Lung (tissue), 12 donors: Measurements from ENCODE around the gene NOC2L. TPM values are rescaled to one million over a fixed set of nuclear protein-coding genes. Genes with fewer than 3 reads are reported as not detected.
A peak's percentile ranks its signal among the peaks of the same experiment; 100 is the strongest.

Experiments used
- ATAC-seq: fragments of 200-7000 bp; cut with Tn5 transposase; one replicate; pipeline ENCODE4 v1.9.1; 2020; ENCODE audit warnings: moderate number of reproducible peaks; ENCODE audit not compliant: insufficient read depth, low FRiP score
- DNase-seq, 3 donors: peaks; one replicate each; pipeline ENCODE4 v3.0.0-alpha.2; 2013 to 2017
- H3K27ac ChIP-seq, 2 donors: one replicate each; pipeline ENCODE4 v1.5.1; 2013; ENCODE audit warnings: mild to moderate bottlenecking in 2 of 2, moderate library complexity in 2 of 2, control low read depth in 1 of 2, inconsistent platforms in 1 of 2, low read depth in 1 of 2, low read length in 1 of 2
- H3K27me3 ChIP-seq, 3 donors: one replicate each; pipeline ENCODE4 v1.5.1; 2013; ENCODE audit warnings: low read length in 2 of 3; ENCODE audit not compliant: control insufficient read depth in 3 of 3, insufficient read depth in 3 of 3
- H3K36me3 ChIP-seq, 4 donors: one replicate each; pipeline ENCODE4 v1.5.1; 2013; ENCODE audit warnings: low read length in 4 of 4, mild to moderate bottlenecking in 1 of 4, moderate library complexity in 1 of 4; ENCODE audit not compliant: control insufficient read depth in 4 of 4, insufficient read depth in 4 of 4
- H3K4me1 ChIP-seq, 5 donors: one replicate each; pipeline ENCODE4 v1.5.1; 2013; ENCODE audit warnings: low read length in 5 of 5, mild to moderate bottlenecking in 2 of 5, moderate library complexity in 1 of 5; ENCODE audit not compliant: control insufficient read depth in 5 of 5, insufficient read depth in 5 of 5
- H3K4me3 ChIP-seq: one replicate; pipeline ENCODE4 v1.5.1; 2013; ENCODE audit warnings: mild to moderate bottlenecking, control low read depth, moderate library complexity
- H3K9ac ChIP-seq, 2 donors: one replicate each; pipeline ENCODE4 v1.5.1; 2013; ENCODE audit warnings: low read length in 2 of 2, control low read depth in 1 of 2; ENCODE audit not compliant: insufficient read depth in 1 of 2
- H3K9me3 ChIP-seq, 4 donors: one replicate each; pipeline ENCODE4 v1.5.1; 2013; ENCODE audit warnings: low read length in 3 of 4, mild to moderate bottlenecking in 1 of 4, moderate library complexity in 1 of 4; ENCODE audit not compliant: control insufficient read depth in 4 of 4, insufficient read depth in 3 of 4
- WGBS, 2 donors: extraction: QIAGEN DNeasy Blood & Tissue Kit; methylation state at CpG; one replicate each; pipeline ENCODE4 v1.1.7; 2013; 5-methylcytosine and 5-hydroxymethylcytosine counted together
- polyA plus RNA-seq, 2 donors: library from polyadenylated mRNA; stranded (reverse); fragments of 200-250 nt; gene quantifications; one replicate each; pipeline ENCODE4 v1.2.1, GENCODE V29; 2013
- total RNA-seq, 2 donors: library from RNA; depleted of rRNA in 1 of 2; stranded (reverse); fragments of >200 nt in 1 of 2; gene quantifications; one replicate each; pipeline ENCODE4 v1.2.1, GENCODE V29; 2014 to 2021
- TF ChIP-seq, protein P1 (sequence below): IDR thresholded peaks from 2 replicates; pipeline ENCODE4 v1.5.1; 2012; ENCODE audit warnings: mild to moderate bottlenecking; ENCODE audit errors: control extremely low read depth, extremely low read depth
- donor health status: control.
- donor health status: control.
- donor health status: Bipolar disorder and iron deficiency.
- donor health status: healthy.
- donor health status: DM: yes; HTN: yes; CAD: no.

The NOC2L gene
- total and polyA plus RNA-seq, 4 donors = 39.0 to 86.6 (median 67.7) TPM

DNA sequence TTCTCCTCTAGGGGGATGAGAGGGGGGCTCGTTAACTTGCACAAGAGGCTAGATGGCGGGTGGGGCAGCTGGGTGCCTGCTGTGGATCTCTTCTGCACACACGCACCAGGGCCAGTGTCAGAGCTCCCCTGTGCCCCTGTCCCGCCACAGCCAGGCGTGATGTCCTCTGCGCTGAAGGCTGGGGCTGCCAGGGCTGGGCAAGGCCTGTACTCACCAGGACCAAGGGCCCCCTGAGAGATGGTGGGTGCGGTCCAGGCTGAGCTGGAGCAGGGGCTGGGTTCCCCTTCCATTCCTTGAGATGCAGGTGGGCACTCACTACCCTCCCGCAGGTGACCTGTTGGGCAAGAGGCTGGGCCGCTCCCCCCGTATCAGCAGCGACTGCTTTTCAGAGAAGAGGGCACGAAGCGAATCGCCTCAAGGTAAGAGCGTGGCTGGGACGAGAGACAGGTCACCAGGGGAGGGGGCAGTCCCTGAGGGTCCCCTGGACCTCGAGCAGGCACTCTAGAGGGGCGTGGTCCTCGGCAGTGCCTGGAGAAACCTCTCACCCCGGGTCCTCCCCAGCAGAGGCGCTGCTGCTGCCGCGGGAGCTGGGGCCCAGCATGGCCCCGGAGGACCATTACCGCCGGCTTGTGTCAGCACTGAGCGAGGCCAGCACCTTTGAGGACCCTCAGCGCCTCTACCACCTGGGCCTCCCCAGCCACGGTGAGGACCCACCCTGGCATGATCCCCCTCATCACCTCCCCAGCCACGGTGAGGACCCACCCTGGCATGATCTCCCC is 20.2 kb downstream of the NOC2L start:
- peaks cover 0 to 10% (median 1%) of the 10 kb centered on the region in 4 donors for H3K36me3 ChIP-seq
- H3K9ac ChIP-seq = no peak overlapping the region
- TF ChIP-seq, protein P1, sequence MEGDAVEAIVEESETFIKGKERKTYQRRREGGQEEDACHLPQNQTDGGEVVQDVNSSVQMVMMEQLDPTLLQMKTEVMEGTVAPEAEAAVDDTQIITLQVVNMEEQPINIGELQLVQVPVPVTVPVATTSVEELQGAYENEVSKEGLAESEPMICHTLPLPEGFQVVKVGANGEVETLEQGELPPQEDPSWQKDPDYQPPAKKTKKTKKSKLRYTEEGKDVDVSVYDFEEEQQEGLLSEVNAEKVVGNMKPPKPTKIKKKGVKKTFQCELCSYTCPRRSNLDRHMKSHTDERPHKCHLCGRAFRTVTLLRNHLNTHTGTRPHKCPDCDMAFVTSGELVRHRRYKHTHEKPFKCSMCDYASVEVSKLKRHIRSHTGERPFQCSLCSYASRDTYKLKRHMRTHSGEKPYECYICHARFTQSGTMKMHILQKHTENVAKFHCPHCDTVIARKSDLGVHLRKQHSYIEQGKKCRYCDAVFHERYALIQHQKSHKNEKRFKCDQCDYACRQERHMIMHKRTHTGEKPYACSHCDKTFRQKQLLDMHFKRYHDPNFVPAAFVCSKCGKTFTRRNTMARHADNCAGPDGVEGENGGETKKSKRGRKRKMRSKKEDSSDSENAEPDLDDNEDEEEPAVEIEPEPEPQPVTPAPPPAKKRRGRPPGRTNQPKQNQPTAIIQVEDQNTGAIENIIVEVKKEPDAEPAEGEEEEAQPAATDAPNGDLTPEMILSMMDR = no peak
- peaks cover 0 to 18% (median 5%) of the 10 kb centered on the region in 3 donors for H3K27me3 ChIP-seq
- no peak overlapping the region for H3K27ac ChIP-seq
- DNase-seq (no peak), ATAC-seq (no peak)
- no peak overlapping the region for H3K4me3 ChIP-seq
- 68 to 72% methylated on average over 30 of the region's 30 CpGs for WGBS, 2 donors
- H3K9me3 ChIP-seq = peaks cover 0 to 3% (median 0%) of the 10 kb centered on the region in 4 donors
- H3K4me1 ChIP-seq = peaks cover 0 to 66% (median 33%) of the 10 kb centered on the region in 5 donors

DNA sequence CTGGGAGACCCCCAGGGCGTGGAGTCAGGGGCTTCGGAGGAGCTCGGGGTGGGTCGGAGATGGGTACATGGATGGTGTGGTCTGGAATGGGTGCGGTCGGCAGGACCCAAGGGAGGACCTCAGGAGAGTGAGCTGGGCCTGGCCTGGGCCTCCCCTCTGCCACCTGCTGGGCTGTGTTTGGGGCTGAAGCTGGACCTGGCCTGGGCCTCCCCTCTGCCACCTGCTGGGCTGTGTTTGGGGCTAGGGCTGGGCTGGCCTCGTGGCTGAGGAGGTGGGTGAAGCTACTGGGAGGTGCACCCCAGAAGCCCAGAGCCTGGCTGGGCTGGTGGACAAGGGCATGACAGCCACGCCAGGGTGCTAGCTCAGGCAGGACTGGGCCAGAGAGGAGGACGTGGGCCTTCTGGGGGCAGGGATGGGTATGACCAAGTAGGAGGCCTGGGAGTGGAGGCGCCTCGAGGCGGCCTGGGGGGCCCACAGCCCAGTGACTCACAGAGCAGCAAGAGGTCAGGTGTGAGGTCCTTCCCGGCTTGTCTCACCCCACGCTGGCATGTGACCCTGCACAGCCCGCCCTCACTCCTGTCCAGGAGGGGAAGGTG is 20.9 kb downstream of the NOC2L start:
- Histone ChIP-seq H3K27me3 (peaks cover 0 to 18% (median 5%) of the 10 kb centered on the region in 3 donors), H3K9ac (no peak overlapping the region), H3K4me1 (peaks cover 0 to 64% (median 33%) of the 10 kb centered on the region in 5 donors), H3K36me3 (peaks cover 0 to 5% (median 0%) of the 10 kb centered on the region in 4 donors), H3K27ac (no peak overlapping the region), H3K4me3 (no peak overlapping the region), H3K9me3 (peaks cover 0 to 3% (median 0%) of the 10 kb centered on the region in 4 donors)
- DNase-seq (peak in 1 of 3 donors; percentile 39), ATAC-seq (no peak)
- 66 to 70% methylated on average over 15 of the region's 15 CpGs for WGBS, 2 donors
- TF ChIP-seq, protein P1 = no peak

DNA sequence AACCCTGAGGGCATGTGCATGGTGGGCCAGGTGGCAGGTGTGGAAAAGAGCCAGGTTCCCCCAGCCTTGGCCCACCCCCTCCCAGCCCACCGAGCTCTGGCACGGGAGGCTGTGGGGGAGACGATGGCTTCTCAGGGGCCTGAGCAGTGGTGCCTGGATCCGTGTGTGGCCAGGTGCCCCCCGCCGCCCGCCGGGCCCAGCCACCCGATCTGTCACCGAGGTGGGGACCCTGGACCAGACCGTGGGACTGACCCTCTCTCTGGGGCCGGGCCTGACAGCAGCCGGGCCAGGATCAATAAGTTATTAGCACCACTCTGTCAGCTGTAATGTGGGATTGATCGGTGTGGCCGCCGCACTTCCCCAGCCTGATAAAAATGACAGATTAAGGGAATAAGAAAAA is 21.5 kb downstream of the NOC2L start:
- Histone ChIP-seq H3K4me3 (no peak overlapping the region), H3K4me1 (peaks cover 0 to 63% (median 29%) of the 10 kb centered on the region in 5 donors), H3K27me3 (peaks cover 0 to 18% (median 5%) of the 10 kb centered on the region in 3 donors), H3K9ac (no peak overlapping the region), H3K36me3 (no peaks in the 10 kb centered on the region), H3K27ac (no peak overlapping the region), H3K9me3 (peaks cover 0 to 3% (median 0%) of the 10 kb centered on the region in 4 donors)
- DNase-seq (no peak), ATAC-seq (no peak)
- WGBS, 2 donors = 89 to 96% methylated on average over 16 of the region's 16 CpGs
- TF ChIP-seq, protein P1 = no peak
